Adrenal gland (tissue), 12 donors: Measurements from ENCODE around the gene C1QTNF4. TPM values are rescaled to one million over a fixed set of nuclear protein-coding genes. Genes with fewer than 3 reads are reported as not detected.
"Not testable (repeated sequence)": the region's sequence is repeated elsewhere in the genome, so short reads cannot be mapped to it uniquely, and the experiment has no call there.

ENCODE experiments used
- DNase-seq, 7 donors: peaks; one replicate each; pipeline ENCODE4 v3.0.0-alpha.2; 2019 to 2020
- H3K27ac ChIP-seq, 5 donors: fragments of 200-600 bp; sonication (generic) in 4 of 5; 1 replicate in 3 of 5; 2 replicates in 2 of 5; pipeline versions ENCODE4 v1.5.1 to v1.8.0; 2016 to 2020; ENCODE audit warnings: mild to moderate bottlenecking in 1 of 5
- H3K27me3 ChIP-seq: fragments of 200-600 bp; 2 replicates; pipeline ENCODE4 v1.8.0; 2021
- H3K36me3 ChIP-seq, 2 donors: fragments of 200-600 bp; replicated peaks in 1 of 2; 1 replicate in 1 of 2; 2 replicates in 1 of 2; pipeline versions ENCODE4 v1.5.1 to v1.8.0; 2018 to 2022
- H3K4me1 ChIP-seq, 2 donors: fragments of 200-600 bp; replicated peaks in 1 of 2; 1 replicate in 1 of 2; 2 replicates in 1 of 2; pipeline versions ENCODE4 v1.5.1 to v1.8.0; 2018 to 2021
- H3K4me3 ChIP-seq, 4 donors: fragments of 200-600 bp; sonication (generic) in 3 of 4; one replicate each; pipeline ENCODE4 v1.5.1; 2016 to 2018
- H3K9me3 ChIP-seq, 3 donors: fragments of 200-600 bp; sonication (generic) in 1 of 3; replicated peaks in 1 of 3; 1 replicate in 2 of 3; 2 replicates in 1 of 3; pipeline versions ENCODE4 v1.5.1 to v1.8.0; 2016 to 2021
- POLR2A ChIP-seq, 2 donors: fragments of 450-650 bp; IDR thresholded peaks; one replicate each; pipeline ENCODE4 v1.6.1; 2017; ENCODE audit warnings: antibody characterized with exemption in 2 of 2, mild to moderate bottlenecking in 2 of 2, moderate library complexity in 1 of 2
- WGBS, 4 donors: extraction: QIAGEN DNeasy Blood & Tissue Kit in 2 of 4; methylation state at CpG; one replicate each; pipeline versions ENCODE4 v1.1.5 to v1.1.7; 2013 to 2017; 5-methylcytosine and 5-hydroxymethylcytosine counted together
- intact Hi-C, 2 donors: fragments of 100-400 bp; cut with DNase I; formaldehyde crosslinking; loops; one replicate each; pipeline versions ENCODE4 v1.14.1 to v1.15.0; 2022 to 2023
- polyA plus RNA-seq, 3 donors: library from polyadenylated mRNA; stranded (reverse); fragments of 200-250 nt in 2 of 3; fragments of 350-450 nt in 1 of 3; fragmentation: Illumina TruSeq in 1 of 3; extraction: RNeasy Lipid Tissue Mini Kit (QIAGEN cat#74804) in 1 of 3; gene quantifications; one replicate each; pipeline ENCODE4 v1.2.3, GENCODE V29; 2013 to 2014
- total RNA-seq, 9 donors: library from RNA; depleted of rRNA in 4 of 9; stranded (reverse); fragments of >200 nt in 4 of 9; fragments of 120-200 nt in 1 of 9; fragmentation: NEBNext Ultra II Directional in 1 of 9; extraction: Animal tissue kit (Norgen Biotek cat#: 25700) in 1 of 9; gene quantifications; one replicate each; pipeline versions ENCODE4 v1.1.0 to v1.2.4, GENCODE V29; 2013 to 2023
- TF ChIP-seq, protein P1 (sequence below), 6 experiments: fragments of 450-650 bp in 4 of 6; fragments of 200-600 bp in 2 of 6; sonication (generic) in 1 of 6; IDR thresholded peaks; 1 replicate in 5 of 6; 2 replicates in 1 of 6; pipeline versions ENCODE4 v1.5.1 to v1.8.0; 2016 to 2021; ENCODE audit warnings: antibody characterized with exemption in 6 of 6, mild to moderate bottlenecking in 2 of 6, moderate library complexity in 1 of 6
- donor health status: healthy with polysubstance abuse.
- donor health status: Bipolar disorder and iron deficiency.
- donor health status: DM: yes; HTN: yes; CAD: no.
- donor health status: DM: no; HTN: no; CAD: no.
- donor health status: DM: no; HTN: no; CAD: no.
- donor health status: DM: yes; HTN: yes; CAD: no.

The C1QTNF4 gene
- total and polyA plus RNA-seq, 12 donors, result 0.74 to 6.8 (median 2.6) TPM; not detected in 1

DNA sequence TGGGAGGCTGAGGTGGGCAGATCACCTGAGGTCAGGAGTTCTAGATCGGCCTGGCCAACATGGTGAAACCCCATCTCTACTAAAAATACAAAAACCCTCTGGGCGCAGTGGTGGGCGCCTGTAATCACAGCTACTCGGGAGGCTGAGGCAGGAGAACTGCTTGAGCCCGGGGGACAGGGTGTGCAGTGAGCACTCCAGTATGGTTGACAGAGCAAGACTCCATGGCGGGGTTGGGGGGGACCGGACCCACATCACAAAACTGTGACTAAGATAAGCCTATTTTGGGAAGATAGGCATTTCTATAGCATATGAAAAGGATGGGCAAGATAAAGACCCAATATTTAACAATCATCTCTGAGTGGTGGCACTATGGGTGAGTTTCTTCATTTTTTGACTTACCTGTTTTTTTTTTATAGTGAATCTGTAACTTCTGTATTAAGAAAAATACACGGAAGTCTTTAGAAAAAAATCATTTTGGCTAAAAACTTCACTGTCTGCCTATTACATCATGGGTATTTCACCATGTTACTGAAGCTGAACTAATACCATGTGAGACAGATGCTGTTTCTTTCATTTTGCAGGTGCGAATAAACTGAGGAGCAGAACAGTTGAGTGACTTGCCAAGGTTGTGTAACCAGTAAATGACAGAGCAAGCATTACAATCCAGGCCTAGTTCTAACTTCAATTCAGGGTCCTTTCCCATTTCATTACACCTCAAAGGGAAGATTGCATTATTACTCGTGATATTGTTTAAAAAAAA, 43.7 kb downstream of the C1QTNF4 start:
- H3K27me3 ChIP-seq, result no peaks in the 10 kb centered on the region
- intact Hi-C loops, result loop anchor here (5.0 kb wide), 2 partner anchors 73 to 83 kb away; no protein-coding TSS in a partner anchor
- H3K4me3 ChIP-seq, result no peak overlapping the region
- peak overlapping the region in 3 of 5 donors; percentile 21 to 94 (median 92) for H3K27ac ChIP-seq
- 70 to 85% (median 80%) methylated on average over 10 of the region's 10 CpGs for WGBS, 4 donors
- DNase-seq, result peak in 1 of 7 donors; percentile 47
- TF ChIP-seq POLR2A (IDR thresholded peaks at IDR 0.05), result no peak
- TF ChIP-seq, protein P1, sequence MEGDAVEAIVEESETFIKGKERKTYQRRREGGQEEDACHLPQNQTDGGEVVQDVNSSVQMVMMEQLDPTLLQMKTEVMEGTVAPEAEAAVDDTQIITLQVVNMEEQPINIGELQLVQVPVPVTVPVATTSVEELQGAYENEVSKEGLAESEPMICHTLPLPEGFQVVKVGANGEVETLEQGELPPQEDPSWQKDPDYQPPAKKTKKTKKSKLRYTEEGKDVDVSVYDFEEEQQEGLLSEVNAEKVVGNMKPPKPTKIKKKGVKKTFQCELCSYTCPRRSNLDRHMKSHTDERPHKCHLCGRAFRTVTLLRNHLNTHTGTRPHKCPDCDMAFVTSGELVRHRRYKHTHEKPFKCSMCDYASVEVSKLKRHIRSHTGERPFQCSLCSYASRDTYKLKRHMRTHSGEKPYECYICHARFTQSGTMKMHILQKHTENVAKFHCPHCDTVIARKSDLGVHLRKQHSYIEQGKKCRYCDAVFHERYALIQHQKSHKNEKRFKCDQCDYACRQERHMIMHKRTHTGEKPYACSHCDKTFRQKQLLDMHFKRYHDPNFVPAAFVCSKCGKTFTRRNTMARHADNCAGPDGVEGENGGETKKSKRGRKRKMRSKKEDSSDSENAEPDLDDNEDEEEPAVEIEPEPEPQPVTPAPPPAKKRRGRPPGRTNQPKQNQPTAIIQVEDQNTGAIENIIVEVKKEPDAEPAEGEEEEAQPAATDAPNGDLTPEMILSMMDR (IDR thresholded peaks at IDR 0.05), result no peak
- H3K36me3 ChIP-seq, result no peaks in the 10 kb centered on the region
- peaks cover 31 to 51% of the 10 kb centered on the region in 2 donors for H3K4me1 ChIP-seq
- no peaks in the 10 kb centered on the region for H3K9me3 ChIP-seq

DNA sequence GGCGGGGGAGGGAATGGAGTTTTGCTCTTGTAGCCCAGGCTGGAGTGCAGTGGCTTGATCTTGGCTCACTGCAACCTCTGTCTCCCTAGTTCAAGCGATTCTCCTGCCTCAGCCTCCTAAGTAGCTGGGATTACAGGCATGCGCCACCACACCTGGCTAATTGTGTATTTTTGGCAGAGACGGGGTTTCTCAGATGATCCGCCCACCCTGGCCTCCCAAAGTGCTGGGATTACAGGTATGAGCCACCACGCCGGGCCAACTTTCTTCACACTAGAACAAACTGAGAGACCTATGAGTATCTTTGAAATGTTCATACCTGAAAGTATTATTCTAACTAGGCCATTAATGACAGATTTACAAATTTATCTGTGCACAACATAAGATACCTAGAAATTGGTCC, 47.9 kb downstream of the C1QTNF4 start:
- WGBS, 4 donors, result 77 to 98% (median 94%) methylated on average over 7 of the region's 7 CpGs
- H3K4me3 ChIP-seq, H3K36me3 ChIP-seq, H3K27ac ChIP-seq, H3K9me3 ChIP-seq, intact Hi-C loops, H3K27me3 ChIP-seq: not testable (repeated sequence)
- peak in 1 of 7 donors; percentile 37 for DNase-seq
- H3K4me1 ChIP-seq, result peaks cover 24 to 46% of the 10 kb centered on the region in 2 donors

DNA sequence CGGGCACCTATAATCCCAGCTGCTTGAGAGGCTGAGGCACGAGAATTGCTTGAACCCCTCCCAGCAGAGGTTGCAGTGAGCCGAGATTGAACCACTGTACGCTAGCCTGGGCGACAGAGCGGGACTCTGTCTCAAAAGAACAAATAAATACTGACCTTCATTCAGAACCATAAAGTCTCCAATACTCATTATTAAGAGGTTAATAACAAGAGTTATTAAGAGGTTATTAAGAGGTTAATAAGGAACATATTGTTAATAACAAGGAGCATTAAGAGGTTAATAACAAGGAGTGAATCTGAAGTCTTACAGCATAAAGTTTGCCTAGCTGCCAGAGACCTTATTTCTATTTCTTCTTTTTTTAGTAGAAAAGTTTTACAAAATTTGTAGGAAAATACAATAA, 48.9 kb downstream of the C1QTNF4 start:
- no peak overlapping the region for H3K27ac ChIP-seq
- H3K4me3 ChIP-seq, result no peak overlapping the region
- H3K36me3 ChIP-seq, result no peaks in the 10 kb centered on the region
- no peaks in the 10 kb centered on the region for H3K27me3 ChIP-seq
- no peak for TF ChIP-seq POLR2A (IDR thresholded peaks at IDR 0.05)
- TF ChIP-seq, protein P1 (IDR thresholded peaks at IDR 0.05), result no peak
- intact Hi-C loops, result no loop called here
- H3K9me3 ChIP-seq, result no peaks in the 10 kb centered on the region
- WGBS, 4 donors, result 94 to 96% (median 95%) methylated on average over 6 of the region's 6 CpGs
- no peak for DNase-seq
- peaks cover 23 to 46% of the 10 kb centered on the region in 2 donors for H3K4me1 ChIP-seq

DNA sequence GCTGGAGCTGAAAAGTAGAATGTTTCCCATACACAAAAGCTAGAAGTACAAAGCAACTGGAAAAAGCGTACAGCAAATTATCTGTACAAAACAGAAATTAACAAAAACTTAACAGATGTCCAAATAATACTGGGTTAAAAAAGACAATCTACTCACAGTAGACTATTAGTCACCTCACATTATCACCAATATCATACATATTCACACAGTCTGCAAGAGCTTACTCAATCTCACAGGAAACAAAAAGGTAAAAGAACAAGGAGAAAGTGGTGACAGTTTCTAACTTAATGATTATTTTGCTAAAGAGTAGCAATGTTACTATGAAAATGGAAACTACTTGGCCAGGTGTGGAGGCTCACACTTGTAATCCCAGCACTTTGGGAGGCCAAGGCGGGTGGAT, 53.1 kb downstream of the C1QTNF4 start:
- 92 to 100% (median 96%) methylated on average over 2 of the region's 2 CpGs for WGBS, 4 donors
- peaks cover 29 to 46% of the 10 kb centered on the region in 2 donors for H3K4me1 ChIP-seq
- intact Hi-C loops, result no loop called here

More for the DNA sequence above, 53.1 kb downstream of the C1QTNF4 start:
- Histone ChIP-seq H3K27me3 (no peaks in the 10 kb centered on the region), H3K36me3 (no peaks in the 10 kb centered on the region), H3K27ac (no peak overlapping the region), H3K9me3 (no peaks in the 10 kb centered on the region), H3K4me3 (no peak overlapping the region)
- DNase-seq, result no peak
- TF ChIP-seq, protein P1 (IDR thresholded peaks at IDR 0.05), result no peak
- no peak for TF ChIP-seq POLR2A (IDR thresholded peaks at IDR 0.05)
